Superior temporal gyrus (tissue), 1 donor: ENCODE data around the gene CFAP126.
"Not testable (repeated sequence)": the region's sequence is repeated elsewhere in the genome, so short reads cannot be mapped to it uniquely, and the experiment has no call there.

ENCODE experiments used
- DNase-seq: peaks from one replicate; pipeline ENCODE4 v3.0.0-alpha.2; 2016; ENCODE audit errors: extremely low spot score

CFAP126 gene

GRCh38 chr1:161367684-161368400, at the start of gene CFAP126:
CFAP126 (minus strand) TSS chr1:161367876; CDS start chr1:161367868, 8 bp downstream.
- peak; percentile 80 for DNase-seq

GRCh38 chr1:161413050-161413449, 45.4 kb upstream of the CFAP126 start:
- DNase-seq, result not testable (repeated sequence)

GRCh38 chr1:161410636-161410970, 42.9 kb upstream of the CFAP126 start:
- not testable (repeated sequence) for DNase-seq

GRCh38 chr1:161409848-161410635, 42.4 kb upstream of the CFAP126 start:
- not testable (repeated sequence) for DNase-seq

- no peak for DNase-seq
Measured at GRCh38 chr1:161408429-161409052, 40.9 kb upstream of the CFAP126 start.

GRCh38 chr1:161407451-161407985, 39.8 kb upstream of the CFAP126 start:
- no peak for DNase-seq

GRCh38 chr1:161406551-161406950, 38.9 kb upstream of the CFAP126 start:
- DNase-seq, result not testable (repeated sequence)

- no peak for DNase-seq
Measured at GRCh38 chr1:161404051-161404597, 36.4 kb upstream of the CFAP126 start.

GRCh38 chr1:161402446-161402845, 34.8 kb upstream of the CFAP126 start:
- DNase-seq, result no peak

GRCh38 chr1:161399257-161399998, 31.8 kb upstream of the CFAP126 start:
- peak; percentile 97 for DNase-seq

GRCh38 chr1:161398900-161399256, 31.2 kb upstream of the CFAP126 start:
- DNase-seq, result no peak

GRCh38 chr1:161397038-161397437, 29.4 kb upstream of the CFAP126 start:
- DNase-seq, result not testable (repeated sequence)

GRCh38 chr1:161393151-161393550, 25.5 kb upstream of the CFAP126 start:
- DNase-seq, result no peak

- no peak for DNase-seq
Measured at GRCh38 chr1:161391611-161392010, 23.9 kb upstream of the CFAP126 start.

GRCh38 chr1:161391136-161391535, 23.5 kb upstream of the CFAP126 start:
- DNase-seq, result not testable (repeated sequence)

- DNase-seq, result no peak
Measured at GRCh38 chr1:161390559-161390858, 22.8 kb upstream of the CFAP126 start.

- peak; percentile 94 for DNase-seq
Measured at GRCh38 chr1:161389691-161390558, 22.2 kb upstream of the CFAP126 start.

- DNase-seq, result not testable (repeated sequence)
Measured at GRCh38 chr1:161389158-161389557, 21.5 kb upstream of the CFAP126 start.

GRCh38 chr1:161388639-161389038, 21.0 kb upstream of the CFAP126 start:
- no peak for DNase-seq

GRCh38 chr1:161382214-161383019, 14.7 kb upstream of the CFAP126 start:
- DNase-seq, result peak; percentile 88
